ENCODE data around the gene DGCR8.
A peak's percentile ranks its signal among the peaks of the same experiment; 100 is the strongest.
"Not testable (repeated sequence)": the region's sequence is repeated elsewhere in the genome, so short reads cannot be mapped to it uniquely, and the experiment has no call there.

Gene DGCR8

DNA sequence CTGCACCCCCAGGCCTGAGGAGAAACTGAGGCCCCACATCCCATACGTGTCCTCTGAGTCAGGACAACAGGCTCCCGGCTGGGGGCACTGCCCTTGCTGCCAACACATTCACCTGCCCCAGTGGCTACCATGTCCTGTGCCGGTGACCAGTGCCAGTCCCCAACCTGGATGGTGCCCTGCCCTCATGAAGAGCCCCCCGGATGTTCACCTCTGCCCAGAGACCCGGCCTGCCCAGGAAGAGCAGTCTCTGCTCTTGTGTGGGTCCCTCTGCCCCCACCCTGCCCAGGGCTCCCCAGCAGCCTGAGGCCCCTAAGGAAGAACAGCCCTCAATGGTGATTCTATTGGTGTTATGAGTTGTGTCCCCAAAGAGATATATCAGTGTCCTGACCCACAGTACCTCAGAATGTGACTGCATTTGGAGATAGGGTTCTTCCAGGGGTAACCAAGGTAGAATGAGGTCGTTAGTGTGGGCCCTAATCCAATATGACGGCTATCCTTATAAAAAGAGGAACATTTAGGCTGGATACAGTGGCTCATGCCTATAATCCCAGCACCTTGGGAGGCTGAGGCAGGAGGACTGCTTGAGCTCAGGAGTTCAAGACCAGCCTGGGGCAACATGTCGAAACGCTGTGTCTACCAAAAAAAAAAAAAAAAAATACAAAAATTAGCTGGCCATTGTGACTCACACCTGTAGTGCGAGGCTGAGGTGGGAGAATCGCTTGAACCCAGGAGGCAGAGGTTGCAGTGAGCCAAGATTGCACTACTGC is 13.2 kb upstream of the DGCR8 start:
- no peak for DNase-seq

- not testable (repeated sequence) for DNase-seq
Observed at GRCh38 chr22:20067384-20067682, 12.7 kb upstream of the DGCR8 start.

GRCh38 chr22:20068640-20069039 is 11.4 kb upstream of the DGCR8 start:
- DNase-seq: no peak

DNA sequence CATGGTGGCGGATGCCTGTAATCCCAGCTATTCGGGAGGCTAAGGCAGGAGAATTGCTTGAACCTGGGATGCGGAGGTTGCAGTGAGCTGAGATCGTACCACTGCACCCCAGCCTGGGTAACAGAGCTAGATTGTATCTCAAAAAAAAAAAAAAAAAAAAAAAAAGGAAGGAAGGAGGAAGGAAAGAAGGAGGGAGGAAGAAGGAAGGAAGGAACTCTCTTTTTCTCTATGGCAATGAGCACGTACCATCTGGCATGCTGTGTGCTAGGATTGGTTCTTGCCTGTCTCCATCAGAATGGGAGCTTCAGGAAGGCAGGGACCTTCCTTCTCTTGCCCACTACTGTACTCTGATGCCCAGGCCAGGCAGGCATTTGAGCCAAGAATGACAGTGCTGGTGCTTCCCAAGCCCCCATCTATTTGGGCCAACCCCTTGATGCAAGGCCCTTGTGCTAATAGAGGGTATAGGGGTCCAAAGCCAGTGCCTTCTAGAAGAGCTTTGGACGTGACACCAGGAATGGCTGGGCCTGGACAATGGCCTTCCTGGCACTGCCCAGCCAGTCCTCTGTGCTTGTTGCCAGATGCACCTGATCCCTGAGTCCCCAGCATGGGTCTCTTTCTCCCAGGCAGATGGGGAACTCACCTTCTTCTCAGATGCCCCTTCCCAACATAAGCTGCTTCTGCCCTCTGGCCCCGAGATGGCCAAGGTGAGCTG is 10.6 kb upstream of the DGCR8 start:
- no peak for DNase-seq

DNA sequence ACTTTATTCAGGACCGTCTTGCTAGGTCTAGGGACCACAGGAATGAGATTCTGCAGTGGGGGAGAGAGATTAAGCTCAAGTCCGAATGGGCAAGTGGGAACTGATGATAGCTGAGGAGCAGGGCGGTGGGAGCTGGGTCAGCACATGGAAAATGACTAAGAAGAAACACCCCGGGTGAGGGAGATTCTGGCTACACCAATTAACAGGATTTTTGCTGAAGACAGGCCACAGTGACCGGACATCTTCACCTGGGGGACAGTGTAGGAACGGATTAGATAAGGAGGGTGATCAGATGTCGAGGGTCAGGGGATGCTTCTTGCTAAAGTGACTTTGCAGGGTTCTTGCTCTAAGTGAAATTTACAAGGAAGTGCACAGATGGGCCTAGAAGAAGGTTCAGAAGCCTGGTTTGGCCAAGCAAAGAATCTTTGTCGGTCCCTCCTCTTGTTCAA is 8.5 kb upstream of the DGCR8 start:
- DNase-seq: no peak

GRCh38 chr22:20076627-20077172 is 3.3 kb upstream of the DGCR8 start:
- DNase-seq: no peak

GRCh38 chr22:20080445-20080775 is 369 bp downstream of the DGCR8 start:
- DNase-seq: peak; percentile 60 to 72 (median 63)

DNA sequence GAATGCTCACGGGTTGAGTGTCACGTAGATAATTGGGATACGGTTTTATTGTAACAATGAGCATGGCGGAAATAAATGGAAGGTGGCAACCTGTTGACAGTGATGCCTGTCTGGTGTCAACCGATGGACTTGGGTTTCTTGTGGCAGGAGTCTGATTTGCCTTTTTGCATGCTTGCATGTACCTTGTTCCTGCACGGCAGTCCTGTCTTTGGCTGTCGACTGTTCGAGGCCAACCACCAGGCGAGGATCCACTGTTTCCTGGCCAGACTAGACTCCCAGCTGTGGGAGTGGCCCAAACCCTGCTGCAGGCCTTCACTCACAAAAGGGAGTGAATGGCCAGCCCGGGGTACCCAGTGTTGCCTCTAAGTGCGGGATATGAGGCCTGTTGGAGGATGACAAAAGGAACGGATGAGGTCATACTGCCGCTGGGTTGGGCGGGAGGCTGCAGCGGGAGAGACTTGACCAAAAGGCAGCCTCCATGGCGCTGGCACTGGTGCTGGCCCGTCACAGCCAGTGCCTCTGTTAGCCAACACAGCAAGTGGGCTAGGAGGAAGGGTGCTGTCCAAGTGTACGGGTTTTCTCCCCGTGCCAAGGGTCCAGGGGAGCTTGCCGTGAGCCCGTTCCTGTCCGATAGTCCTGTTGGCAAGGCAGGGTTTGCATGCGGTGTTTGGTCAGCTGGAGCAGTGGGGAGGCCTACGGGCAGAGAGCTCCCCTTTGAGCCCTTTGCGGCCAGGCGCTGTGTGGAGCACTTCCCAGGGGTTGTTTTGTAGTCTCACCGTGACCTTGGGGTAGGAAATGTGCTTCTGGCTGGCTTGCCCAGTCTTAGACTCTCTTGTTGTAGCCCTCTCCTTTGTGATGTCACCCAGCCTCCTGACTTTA is 974 bp downstream of the DGCR8 start:
- DNase-seq: no peak

DNA sequence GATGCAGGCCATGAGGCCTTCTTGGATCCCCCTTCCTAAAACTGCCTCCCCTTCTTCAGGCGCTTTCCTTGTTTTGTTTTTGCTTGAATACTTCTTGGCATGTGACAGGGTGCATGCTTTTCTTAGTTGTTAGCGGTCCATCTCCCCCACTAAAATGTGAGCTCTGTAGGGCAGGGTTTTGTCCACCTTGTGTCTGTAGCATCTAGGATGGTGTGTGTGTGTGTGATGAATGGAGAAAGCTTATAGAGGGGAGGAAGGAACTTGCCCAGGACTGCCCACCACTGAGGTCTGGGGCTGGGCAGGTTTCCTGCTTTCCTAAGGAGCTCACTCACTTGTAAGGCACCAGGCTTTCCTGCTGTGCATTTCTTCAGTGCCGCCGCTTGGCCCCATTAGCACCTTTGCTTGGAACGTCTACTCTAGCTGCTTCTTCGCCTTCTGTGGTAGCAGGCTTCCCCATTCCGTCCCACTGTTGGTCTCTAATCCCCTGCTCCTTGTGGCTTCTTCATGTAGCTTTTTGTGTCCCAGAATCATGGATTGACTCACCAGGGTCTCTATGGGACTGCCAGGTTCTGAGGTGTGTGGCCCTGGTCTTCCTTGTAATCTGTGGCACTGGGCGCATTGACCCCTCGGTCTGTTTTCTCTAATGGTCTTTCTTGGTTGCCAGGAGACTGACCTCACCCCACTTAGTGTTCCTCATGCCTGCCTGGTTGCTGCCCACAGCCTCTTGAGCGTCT is 3.3 kb downstream of the DGCR8 start:
- no peak for DNase-seq

DNA sequence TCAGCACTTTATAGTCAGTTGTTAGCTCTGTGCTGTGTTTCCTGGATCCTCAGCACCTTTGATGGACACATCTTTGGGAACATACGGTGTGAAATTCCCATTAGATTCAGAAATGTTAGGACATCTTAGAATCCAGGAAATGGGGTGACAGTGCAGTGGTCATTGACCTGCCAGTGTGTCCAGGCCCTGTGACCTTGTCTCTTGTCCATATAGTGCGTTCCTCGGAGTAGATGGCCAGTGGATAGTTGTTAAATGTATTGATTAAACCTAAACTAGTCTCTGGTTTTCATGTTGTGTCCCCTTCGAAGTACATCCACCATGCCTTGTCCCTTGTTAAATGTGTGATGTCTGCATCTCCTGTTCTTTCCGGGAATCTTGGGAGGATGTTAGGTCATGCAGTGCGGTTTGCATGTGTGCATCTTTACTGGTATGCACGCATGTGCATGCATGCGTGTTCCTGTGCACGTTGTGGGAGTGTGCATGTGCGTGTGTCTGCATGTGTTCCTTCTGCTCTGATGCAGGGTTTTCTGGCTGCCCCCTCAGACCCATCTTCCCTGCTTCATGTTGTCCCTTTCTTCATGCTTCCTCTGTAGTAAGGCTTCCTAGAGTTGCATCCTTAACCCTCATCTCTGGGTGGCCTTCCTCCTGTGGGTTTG is 4.0 kb downstream of the DGCR8 start:
- no peak for DNase-seq

GRCh38 chr22:20084547-20085413 is 4.7 kb downstream of the DGCR8 start:
- DNase-seq: no peak

DNA sequence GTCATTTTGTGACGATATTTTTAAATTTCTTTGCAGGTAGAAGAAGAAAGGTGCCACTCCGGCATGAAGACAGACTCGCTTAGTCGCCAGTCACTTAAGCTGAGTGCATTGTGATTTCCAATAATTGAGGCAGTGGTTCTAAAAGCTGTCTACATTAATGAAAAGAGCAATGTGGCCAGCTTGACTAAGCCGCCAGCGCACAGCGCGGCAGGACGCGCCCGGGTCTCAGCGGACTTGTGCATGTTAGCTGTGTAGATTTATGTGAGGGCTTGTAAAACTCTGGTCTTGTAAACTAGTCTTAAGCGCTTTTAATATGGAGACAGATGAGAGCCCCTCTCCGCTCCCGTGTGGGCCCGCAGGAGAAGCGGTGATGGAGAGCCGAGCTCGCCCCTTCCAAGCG is 5.6 kb downstream of the DGCR8 start:
- no peak for DNase-seq

GRCh38 chr22:20086101-20086599 is 6.1 kb downstream of the DGCR8 start:
- no peak for DNase-seq

GRCh38 chr22:20086763-20087162 is 6.7 kb downstream of the DGCR8 start:
- DNase-seq: no peak

DNA sequence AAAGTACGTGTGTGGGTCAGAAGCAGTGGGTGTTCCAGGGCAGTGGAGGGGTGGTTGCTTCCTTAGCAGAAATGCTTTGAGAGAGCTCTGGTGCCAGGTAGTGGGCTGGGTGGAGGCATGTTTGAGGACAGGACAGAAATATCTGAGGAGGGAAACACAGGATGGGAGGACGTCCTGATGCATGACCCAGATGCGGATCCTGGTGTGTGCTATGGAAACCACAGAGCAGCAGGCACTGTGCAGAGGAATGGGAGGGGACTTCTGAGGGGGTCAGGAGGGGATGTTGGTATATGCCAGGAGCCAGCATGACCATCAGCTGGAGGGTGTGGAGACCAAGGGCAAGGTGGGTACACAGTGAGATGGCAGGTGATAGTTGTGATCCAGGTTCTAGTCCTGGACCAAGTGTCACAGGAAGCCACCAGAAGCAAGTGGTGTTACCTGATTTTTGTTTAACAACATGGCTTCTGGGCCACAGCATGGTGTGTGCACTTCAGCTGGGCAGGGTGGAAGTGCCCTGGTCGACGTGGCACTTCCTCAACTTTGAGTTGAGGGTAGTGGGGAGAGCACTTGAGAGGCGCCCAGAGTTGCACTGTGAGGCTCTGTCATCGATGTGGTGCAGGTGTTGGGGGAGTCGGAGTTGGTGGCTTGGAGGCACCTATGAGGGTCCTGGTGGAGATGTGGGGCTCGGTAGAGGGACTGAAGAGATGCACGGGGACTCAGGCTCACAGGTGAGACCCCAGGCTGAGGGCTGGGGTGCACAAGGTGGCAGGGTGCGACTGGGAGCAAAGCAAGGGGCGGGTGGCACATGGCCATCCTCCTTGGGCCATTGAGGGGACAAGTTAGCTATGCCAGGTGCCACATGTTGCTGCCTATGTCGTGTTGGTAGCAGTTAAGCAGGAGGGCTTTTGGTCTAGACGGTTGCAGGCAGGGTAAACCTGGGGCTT is 7.5 kb downstream of the DGCR8 start:
- no peak for DNase-seq

GRCh38 chr22:20088263-20088648 is 8.2 kb downstream of the DGCR8 start:
- no peak for DNase-seq

DNA sequence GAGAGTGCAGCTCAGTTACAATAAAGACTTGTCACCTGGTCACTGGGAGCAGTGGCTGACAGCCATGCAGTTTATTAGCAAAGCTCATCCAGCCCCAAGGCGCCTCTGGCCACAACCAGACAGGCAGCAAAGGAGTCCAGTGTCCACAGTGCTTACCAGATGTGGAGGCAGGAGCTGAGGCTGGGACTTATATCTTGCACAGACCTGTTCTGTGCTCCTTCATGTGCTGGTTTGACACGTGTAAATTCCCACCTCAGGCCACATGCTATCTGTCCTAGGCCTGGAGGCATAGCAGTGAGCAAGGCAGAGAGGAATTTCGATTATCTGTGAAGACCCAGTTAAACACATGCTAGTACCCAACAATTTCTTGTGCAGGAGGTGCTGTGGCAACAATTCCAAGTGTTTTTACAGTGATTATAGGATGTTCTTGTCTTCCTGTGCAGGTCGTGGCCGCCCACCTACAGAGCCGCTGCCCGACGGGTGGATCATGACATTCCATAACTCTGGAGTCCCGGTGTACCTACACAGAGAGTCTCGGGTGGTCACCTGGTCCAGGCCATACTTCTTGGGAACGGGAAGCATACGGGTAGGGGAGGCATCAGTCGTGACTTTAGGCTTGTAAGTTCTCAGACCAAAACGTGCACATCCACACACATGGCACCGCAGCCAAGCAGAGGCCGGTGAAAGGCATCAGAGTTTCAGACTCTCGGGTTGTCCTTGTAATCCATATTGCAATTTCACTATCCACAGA is 9.4 kb downstream of the DGCR8 start:
- DNase-seq: no peak

DNA sequence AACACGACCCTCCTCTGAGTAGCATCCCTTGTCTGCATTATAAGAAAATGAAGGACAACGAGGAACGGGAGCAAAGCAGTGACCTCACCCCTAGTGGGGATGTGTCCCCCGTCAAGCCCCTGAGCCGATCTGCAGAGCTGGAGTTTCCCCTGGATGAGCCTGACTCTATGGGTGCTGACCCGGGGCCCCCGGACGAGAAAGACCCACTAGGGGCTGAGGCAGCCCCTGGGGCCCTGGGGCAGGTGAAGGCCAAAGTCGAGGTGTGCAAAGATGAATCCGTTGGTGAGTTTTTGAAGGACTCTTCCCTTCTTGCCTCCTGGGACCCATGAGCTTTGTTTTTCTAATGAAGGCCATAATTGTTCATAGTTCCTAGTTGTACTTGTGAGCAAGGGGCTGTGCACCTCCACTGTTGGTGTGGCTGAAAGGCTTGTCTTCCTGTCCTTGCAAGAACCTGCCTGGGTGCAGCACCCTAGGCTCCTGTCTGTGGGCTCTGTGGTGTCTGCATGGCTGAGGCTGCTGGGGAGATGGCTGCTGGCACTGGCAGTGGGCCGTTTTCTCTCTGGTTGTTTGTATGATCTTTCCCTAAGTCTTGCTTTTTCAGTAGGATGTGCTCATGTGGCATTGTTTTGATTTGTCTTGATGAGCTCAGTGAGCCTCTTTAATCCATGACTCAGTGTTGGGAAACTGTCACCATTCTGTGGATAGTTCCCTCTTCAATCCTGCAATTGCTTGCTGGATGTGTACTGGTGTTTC is 10.1 kb downstream of the DGCR8 start:
- no peak for DNase-seq

Data from T-helper 1 cell (primary cell).